GM12892 (cell line): ENCODE results near the gene BIRC3.

Source experiments
- POLR2A ChIP-seq: IDR thresholded peaks from 2 replicates; pipeline ENCODE4 v1.6.1; 2011; ENCODE audit warnings: low read depth, low read length, control low read depth
- POLR2AphosphoS5 ChIP-seq: IDR thresholded peaks from 2 replicates; pipeline ENCODE4 v1.6.1; 2011; ENCODE audit warnings: low read depth, low read length, control low read depth

DNA sequence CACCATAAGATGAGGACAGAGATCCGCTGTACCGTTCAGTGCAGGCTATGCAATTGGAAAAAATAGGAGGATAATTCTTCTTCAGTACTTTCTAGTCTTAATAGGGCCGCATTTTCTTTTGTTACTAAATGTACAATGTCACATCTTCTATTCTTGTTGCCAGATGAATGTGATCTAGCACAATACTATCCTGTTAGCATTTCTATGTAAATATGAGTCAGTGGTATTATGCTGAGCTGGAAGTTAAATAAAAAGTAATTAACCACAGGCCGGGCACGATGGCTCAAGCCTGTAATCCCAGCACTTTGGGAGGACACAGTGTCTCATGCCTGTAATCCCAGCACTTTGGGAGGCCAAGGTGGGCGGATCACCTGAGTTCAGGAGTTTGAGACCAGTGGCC, 24.4 kb upstream of the BIRC3 start:
- no peak for TF ChIP-seq POLR2A
- no peak for TF ChIP-seq POLR2AphosphoS5
